HepG2 (cell line): Measurements from ENCODE around the gene CYTH1. TPM values are rescaled to one million over a fixed set of nuclear protein-coding genes. Genes with fewer than 3 reads are reported as not detected.

ENCODE experiments used
- ATAC-seq: fragments of 200-7000 bp; cut with Tn5 transposase; 3 replicates; pipeline ENCODE4 v1.9.1; 2020; ENCODE audit warnings: mild to moderate bottlenecking, moderate library complexity
- BruUV-seq: library from RNA; stranded (reverse); fragments of 400-500 nt; replicated peaks from 2 replicates; lab custom pipeline; 2021; lab: Mats Ljungman, UMichigan
- CTCF ChIA-PET: fragments of 300-600 bp; formaldehyde crosslinking; extraction: SDS; loops from one replicate; lab custom pipeline; 2021; ENCODE audit warnings: low total read pairs, inconsistent platforms, low intra/inter-chr PET ratio; lab: Yijun Ruan, JAX
- POLR2A ChIA-PET: fragments of 350-600 bp; sonication (Branson Sonifier 250); formaldehyde crosslinking; loops from one replicate; lab custom pipeline; 2020; ENCODE audit warnings: antibody characterized with exemption, inconsistent platforms; lab: Yijun Ruan, JAX
- DNase-seq: peaks from one replicate; pipeline ENCODE4 v3.0.0-alpha.2; 2015; ENCODE audit warnings: low spot score
- FAIRE-seq: peaks from 3 replicates; lab custom pipeline; 2011; peaks lifted over from hg19 to GRCh38; lab: Jason Lieb, UNC
- H2AFZ ChIP-seq: one replicate; pipeline ENCODE4 v1.6.1; 2011; ENCODE audit warnings: low read length, inconsistent platforms
- H3K27ac ChIP-seq: fragments of 300-600 bp; 3 replicates; pipeline ENCODE4 v1.8.0; 2011; ENCODE audit warnings: mixed run types, mild to moderate bottlenecking, mixed read lengths, low read length, inconsistent platforms; ENCODE audit not compliant: insufficient read depth; ENCODE audit errors: extremely low read length
- H3K27me3 ChIP-seq, 2 experiments: fragments of 200-600 bp in 1 of 2; 2 replicates in 1 of 2; 3 replicates in 1 of 2; pipeline versions ENCODE4 v1.6.0 to v1.8.0; 2011; ENCODE audit warnings: low read length in 2 of 2, mild to moderate bottlenecking in 2 of 2, moderate library complexity in 2 of 2, inconsistent platforms in 1 of 2; ENCODE audit not compliant: insufficient read depth in 2 of 2, control insufficient read depth in 1 of 2
- H3K36me3 ChIP-seq, 2 experiments: fragments of 200-600 bp in 1 of 2; replicated peaks in 1 of 2; 2 replicates in 1 of 2; 3 replicates in 1 of 2; pipeline versions ENCODE4 v1.5.1 to v1.8.0; 2011; ENCODE audit warnings: low read length in 2 of 2, inconsistent platforms in 1 of 2; ENCODE audit not compliant: insufficient read depth in 2 of 2, control insufficient read depth in 1 of 2
- H3K4me1 ChIP-seq: 2 replicates; pipeline ENCODE4 v1.5.1; 2012; ENCODE audit warnings: low read length, inconsistent platforms; ENCODE audit not compliant: insufficient read depth
- H3K4me2 ChIP-seq: 2 replicates; pipeline ENCODE4 v1.6.0; 2011; ENCODE audit warnings: low read depth, low read length, inconsistent platforms
- H3K4me3 ChIP-seq, 3 experiments: fragments of 200-600 bp in 1 of 3; sonication (generic), shearing (Covaris generic) in 1 of 3; replicated peaks in 1 of 3; 2 replicates each; pipeline ENCODE4 v1.5.1; 2011 to 2016; ENCODE audit warnings: low read length in 3 of 3, inconsistent platforms in 2 of 3, low read depth in 2 of 3, mild to moderate bottlenecking in 2 of 3, control low read depth in 1 of 3, mixed read lengths in 1 of 3; ENCODE audit not compliant: insufficient read depth in 1 of 3
- H3K79me2 ChIP-seq: one replicate; pipeline ENCODE4 v1.6.1; 2011; ENCODE audit warnings: low read length, inconsistent platforms; ENCODE audit not compliant: insufficient read depth
- H3K9ac ChIP-seq: 2 replicates; pipeline ENCODE4 v1.6.0; 2011; ENCODE audit warnings: mild to moderate bottlenecking, low read depth, low read length, inconsistent platforms; ENCODE audit not compliant: insufficient read depth
- H3K9me3 ChIP-seq: 2 replicates; pipeline ENCODE4 v1.5.1; 2012; ENCODE audit warnings: mild to moderate bottlenecking, low read length
- H4K20me1 ChIP-seq: 2 replicates; pipeline ENCODE4 v1.6.0; 2011; ENCODE audit warnings: inconsistent platforms, mild to moderate bottlenecking, low read length, moderate library complexity; ENCODE audit not compliant: insufficient read depth
- ATAD3A ChIP-seq: sonication (generic); formaldehyde crosslinking; IDR thresholded peaks from 2 replicates; pipeline ENCODE4 v1.4.0; 2020; ENCODE audit warnings: missing genetic modification reagents
- CHD4 ChIP-seq: fragments of 200-600 bp; sonication (generic); IDR thresholded peaks from 2 replicates; pipeline ENCODE4 v1.7.0; 2017; ENCODE audit warnings: mild to moderate bottlenecking, low read length, borderline replicate concordance
- EHMT2 ChIP-seq: fragments of 200-600 bp; sonication (generic); IDR thresholded peaks from 2 replicates; pipeline ENCODE4 v1.7.0; 2017; ENCODE audit warnings: antibody characterized with exemption, low read depth, low read length, borderline replicate concordance
- FLYWCH1 ChIP-seq: sonication (generic); formaldehyde crosslinking; IDR thresholded peaks from 2 replicates; pipeline ENCODE4 v1.8.1; 2023; ENCODE audit warnings: mild to moderate bottlenecking, missing genetic modification reagents
- FOXK1 ChIP-seq: sonication (generic); formaldehyde crosslinking; IDR thresholded peaks from 2 replicates; pipeline ENCODE4 v1.4.0; 2020; ENCODE audit warnings: low read depth, missing genetic modification reagents, borderline replicate concordance
- HDAC2 ChIP-seq: sonication (generic); formaldehyde crosslinking; IDR thresholded peaks from 2 replicates; pipeline ENCODE4 v1.4.0; 2020; ENCODE audit warnings: missing genetic modification reagents
- HOXA9 ChIP-seq: sonication (generic); formaldehyde crosslinking; IDR thresholded peaks from 2 replicates; pipeline ENCODE4 v1.8.1; 2022; ENCODE audit warnings: missing genetic modification reagents, mild to moderate bottlenecking, moderate library complexity, borderline replicate concordance
- LCORL ChIP-seq, 2 experiments: fragments of 450-650 bp in 1 of 2; sonication (generic) in 1 of 2; formaldehyde crosslinking in 1 of 2; IDR thresholded peaks; 2 replicates each; pipeline versions ENCODE4 v1.5.0 to v1.6.1; 2017 to 2020; ENCODE audit warnings: antibody characterized with exemption in 1 of 2, missing genetic modification reagents in 1 of 2
- NFE2L2 ChIP-seq: fragments of 150-350 bp; IDR thresholded peaks from 2 replicates; pipeline ENCODE4 v1.6.1; 2014; ENCODE audit warnings: low read length
- NFYB ChIP-seq: sonication (generic); formaldehyde crosslinking; IDR thresholded peaks from 2 replicates; pipeline ENCODE4 v1.4.0; 2020; ENCODE audit warnings: missing genetic modification reagents
- ZNF530 ChIP-seq: sonication (generic); formaldehyde crosslinking; IDR thresholded peaks from 2 replicates; pipeline ENCODE4 v1.5.0; 2020; ENCODE audit warnings: low read depth, mild to moderate bottlenecking, missing genetic modification reagents
- ZNF749 ChIP-seq: sonication (generic); formaldehyde crosslinking; IDR thresholded peaks from 2 replicates; pipeline ENCODE4 v1.8.0; 2022; ENCODE audit warnings: mild to moderate bottlenecking, missing genetic modification reagents, moderate library complexity, borderline replicate concordance
- ZNF780A ChIP-seq: sonication (generic); formaldehyde crosslinking; IDR thresholded peaks from 2 replicates; pipeline ENCODE4 v1.8.0; 2022; ENCODE audit warnings: mild to moderate bottlenecking, missing genetic modification reagents, moderate library complexity
- ZNF878 ChIP-seq: sonication (generic); formaldehyde crosslinking; IDR thresholded peaks from 2 replicates; pipeline ENCODE4 v1.8.1; 2023; ENCODE audit warnings: mild to moderate bottlenecking, missing genetic modification reagents, moderate library complexity
- WGBS: methylation state at CpG from one replicate; pipeline ENCODE4 v1.1.6; 2017; ENCODE audit warnings: low lambda C conversion rate; 5-methylcytosine and 5-hydroxymethylcytosine counted together
- in situ Hi-C: cut with HindIII; loops from 2 replicates; pipeline ENCODE4 v1.10.0; 2017; ENCODE audit warnings: low pct_unique_long_range_greater_than_20kb; ENCODE audit not compliant: extremely low pct_ligation_motif_present
- intact Hi-C: fragments of 100-400 bp; cut with micrococcal nuclease; formaldehyde crosslinking; loops from one replicate; pipeline ENCODE4 v1.10.0; 2022; ENCODE audit not compliant: unreplicated experiment
- polyA plus RNA-seq, 8 experiments: library from polyadenylated mRNA; depleted of rRNA in 3 of 8; stranded (reverse) in 7 of 8; unstranded in 1 of 8; fragments of >200 nt; fragmentation: Illumina TruSeq in 4 of 8; extraction: Trizol in 4 of 8; gene quantifications; 2 replicates each; pipeline versions ENCODE4 v1.2.1 to v1.2.3, GENCODE V29; 2011 to 2016; ENCODE audit warnings: low read depth in 4 of 8, missing spikeins in 1 of 8, mixed read lengths in 1 of 8; ENCODE audit not compliant: insufficient read depth in 1 of 8
- total RNA-seq, 5 experiments: library from RNA; depleted of rRNA; stranded (reverse); fragments of >200 nt; fragmentation: Illumina TruSeq; extraction: Trizol; gene quantifications; 2 replicates each; pipeline ENCODE4 v1.2.3, GENCODE V29; 2016; ENCODE audit warnings: low read depth in 1 of 5
- TF ChIP-seq, protein P1 (sequence below): sonication (generic); formaldehyde crosslinking; IDR thresholded peaks from 2 replicates; pipeline ENCODE4 v1.4.0; 2020; ENCODE audit warnings: missing genetic modification reagents, mild to moderate bottlenecking, borderline replicate concordance
- TF ChIP-seq, protein P2 (sequence below): sonication (generic); formaldehyde crosslinking; IDR thresholded peaks from 2 replicates; pipeline ENCODE4 v1.5.0; 2020; ENCODE audit warnings: mild to moderate bottlenecking, missing genetic modification reagents, borderline replicate concordance

The CYTH1 gene
- total and polyA plus RNA-seq, 2 of the 13 experiments (the other 11 are each of a cell fraction or from before 2014, with no cell fraction given) = 20.1 to 48.9 TPM

DNA sequence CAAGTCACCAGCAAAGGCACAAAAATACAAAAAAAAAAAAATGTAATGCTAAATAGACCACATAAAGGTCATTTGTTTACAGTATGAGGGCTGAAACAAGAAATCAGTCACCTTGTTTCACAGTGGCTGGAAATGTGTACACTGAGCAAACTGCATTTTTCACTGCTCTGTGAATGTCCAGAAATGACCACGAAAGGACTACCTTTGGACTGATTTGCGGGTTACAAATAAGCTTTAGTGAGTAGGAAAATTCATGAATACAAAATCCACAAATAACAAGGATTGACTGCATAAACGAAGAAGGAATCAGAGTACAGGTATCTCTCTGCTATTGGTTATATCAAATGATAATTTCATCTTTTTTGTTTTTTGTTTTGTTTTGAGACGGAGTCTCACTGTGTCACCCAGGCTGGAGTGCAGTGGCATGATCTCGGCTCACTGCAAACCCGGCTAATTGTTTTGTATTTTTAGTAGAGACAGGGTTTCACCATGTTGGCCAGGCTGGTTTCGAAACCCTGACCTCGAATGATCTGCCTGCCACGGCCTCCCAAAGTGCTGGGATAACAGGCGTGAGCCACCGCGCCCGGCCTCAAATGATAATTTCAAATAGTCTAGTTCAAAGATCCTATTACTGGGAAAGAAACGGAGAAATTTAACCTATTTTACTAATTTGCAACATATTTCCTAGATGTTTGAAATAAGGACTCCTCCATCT is 30.5 kb downstream of the CYTH1 start:
- H3K4me3 ChIP-seq = peak overlapping the region; percentile 20 to 47 (median 24); a peak in 5 of 6 replicates
- peaks cover 83% of the 10 kb centered on the region for H3K4me1 ChIP-seq
- ChIA-PET CTCF (no interaction called here), POLR2A (interaction anchor here (0.6 to 1.0 kb wide), 6 partner anchors 14 to 164 kb away, joined by 3 to 4 read pairs (median 3); no protein-coding TSS in a partner anchor)
- FAIRE-seq (peak; percentile 46), ATAC-seq (peak; percentile 68), DNase-seq (peak; percentile 87)
- peak overlapping the region; percentile 68 for H3K9ac ChIP-seq
- H3K27me3 ChIP-seq = no peaks in the 10 kb centered on the region
- H3K79me2 ChIP-seq = peaks cover 65% of the 10 kb centered on the region
- H2AFZ ChIP-seq = no peak overlapping the region
- WGBS = 4% methylated on average over 14 of the region's 14 CpGs
- H3K9me3 ChIP-seq = no peaks in the 10 kb centered on the region
- H3K36me3 ChIP-seq = no peaks in the 10 kb centered on the region
- in situ Hi-C loops (no loop called here), intact Hi-C loops (no loop called here)
- H4K20me1 ChIP-seq = no peaks in the 10 kb centered on the region
- peak overlapping the region; percentile 79 for H3K4me2 ChIP-seq
- H3K27ac ChIP-seq = peak overlapping the region; percentile 93
- BruUV-seq = TSS peak; percentile 89
- TF ChIP-seq HDAC2 (CRISPR knock-in tag) (peak; percentile 40; the same call in 1 of the 2 replicates), ZNF780A (CRISPR knock-in tag) (no peak), CHD4 (no peak), FOXK1 (CRISPR knock-in tag) (0 out of 2 replicates have a peak, but pooled peaks have one; percentile 36), EHMT2 (no peak; the same call in 1 of the 2 replicates), NFYB (no peak), ZNF878 (no peak), LCORL (IDR thresholded peaks at IDR 0.05) (no peak), LCORL (CRISPR knock-in tag; IDR thresholded peaks at IDR 0.05) (0 out of 2 replicates have a peak, but pooled peaks have one; percentile 13), ATAD3A (CRISPR knock-in tag) (no peak), NFE2L2 (no peak), HOXA9 (CRISPR knock-in tag) (no peak), ZNF530 (CRISPR knock-in tag) (no peak), ZNF749 (CRISPR knock-in tag) (no peak), FLYWCH1 (CRISPR knock-in tag) (no peak)
- TF ChIP-seq, protein P1, sequence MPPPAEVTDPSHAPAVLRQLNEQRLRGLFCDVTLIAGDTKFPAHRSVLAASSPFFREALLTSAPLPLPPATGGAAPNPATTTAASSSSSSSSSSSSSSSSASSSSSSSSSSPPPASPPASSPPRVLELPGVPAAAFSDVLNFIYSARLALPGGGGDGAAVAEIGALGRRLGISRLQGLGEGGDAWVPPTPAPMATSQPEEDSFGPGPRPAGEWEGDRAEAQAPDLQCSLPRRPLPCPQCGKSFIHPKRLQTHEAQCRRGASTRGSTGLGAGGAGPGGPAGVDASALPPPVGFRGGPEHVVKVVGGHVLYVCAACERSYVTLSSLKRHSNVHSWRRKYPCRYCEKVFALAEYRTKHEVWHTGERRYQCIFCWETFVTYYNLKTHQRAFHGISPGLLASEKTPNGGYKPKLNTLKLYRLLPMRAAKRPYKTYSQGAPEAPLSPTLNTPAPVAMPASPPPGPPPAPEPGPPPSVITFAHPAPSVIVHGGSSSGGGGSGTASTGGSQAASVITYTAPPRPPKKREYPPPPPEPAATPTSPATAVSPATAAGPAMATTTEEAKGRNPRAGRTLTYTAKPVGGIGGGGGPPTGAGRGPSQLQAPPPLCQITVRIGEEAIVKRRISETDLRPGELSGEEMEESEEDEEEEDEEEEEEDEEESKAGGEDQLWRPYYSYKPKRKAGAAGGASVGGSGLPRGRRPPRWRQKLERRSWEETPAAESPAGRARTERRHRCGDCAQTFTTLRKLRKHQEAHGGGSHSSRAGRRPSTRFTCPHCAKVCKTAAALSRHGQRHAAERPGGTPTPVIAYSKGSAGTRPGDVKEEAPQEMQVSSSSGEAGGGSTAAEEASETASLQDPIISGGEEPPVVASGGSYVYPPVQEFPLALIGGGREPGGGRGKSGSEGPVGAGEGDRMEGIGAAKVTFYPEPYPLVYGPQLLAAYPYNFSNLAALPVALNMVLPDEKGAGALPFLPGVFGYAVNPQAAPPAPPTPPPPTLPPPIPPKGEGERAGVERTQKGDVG (CRISPR knock-in tag) = no peak
- TF ChIP-seq, protein P2, sequence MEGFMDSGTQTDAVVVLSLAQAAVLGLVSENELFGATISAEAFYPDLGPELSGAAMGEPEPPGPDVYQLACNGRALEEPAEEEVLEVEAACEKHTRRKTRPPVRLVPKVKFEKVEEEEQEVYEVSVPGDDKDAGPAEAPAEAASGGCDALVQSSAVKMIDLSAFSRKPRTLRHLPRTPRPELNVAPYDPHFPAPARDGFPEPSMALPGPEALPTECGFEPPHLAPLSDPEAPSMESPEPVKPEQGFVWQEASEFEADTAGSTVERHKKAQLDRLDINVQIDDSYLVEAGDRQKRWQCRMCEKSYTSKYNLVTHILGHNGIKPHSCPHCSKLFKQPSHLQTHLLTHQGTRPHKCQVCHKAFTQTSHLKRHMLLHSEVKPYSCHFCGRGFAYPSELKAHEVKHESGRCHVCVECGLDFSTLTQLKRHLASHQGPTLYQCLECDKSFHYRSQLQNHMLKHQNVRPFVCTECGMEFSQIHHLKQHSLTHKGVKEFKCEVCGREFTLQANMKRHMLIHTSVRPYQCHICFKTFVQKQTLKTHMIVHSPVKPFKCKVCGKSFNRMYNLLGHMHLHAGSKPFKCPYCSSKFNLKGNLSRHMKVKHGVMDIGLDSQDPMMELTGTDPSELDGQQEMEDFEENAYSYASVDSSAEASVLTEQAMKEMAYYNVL (CRISPR knock-in tag) = no peak
